Stimulated activated CD4-positive, alpha-beta T cell treated with anti-CD3 and anti-CD28 coated beads, TNF-alpha, amount 100 ng/mL, for 48 hours (primary cell): ENCODE data around the gene ODAD2.
"Not testable (repeated sequence)": the region's sequence is repeated elsewhere in the genome, so short reads cannot be mapped to it uniquely, and the experiment has no call there.

ENCODE experiments used
- DNase-seq, 3 donors: peaks; one replicate each; pipeline ENCODE4 v3.0.0-alpha.2; 2020; ENCODE audit warnings: low read depth in 3 of 3

The ODAD2 gene

DNA sequence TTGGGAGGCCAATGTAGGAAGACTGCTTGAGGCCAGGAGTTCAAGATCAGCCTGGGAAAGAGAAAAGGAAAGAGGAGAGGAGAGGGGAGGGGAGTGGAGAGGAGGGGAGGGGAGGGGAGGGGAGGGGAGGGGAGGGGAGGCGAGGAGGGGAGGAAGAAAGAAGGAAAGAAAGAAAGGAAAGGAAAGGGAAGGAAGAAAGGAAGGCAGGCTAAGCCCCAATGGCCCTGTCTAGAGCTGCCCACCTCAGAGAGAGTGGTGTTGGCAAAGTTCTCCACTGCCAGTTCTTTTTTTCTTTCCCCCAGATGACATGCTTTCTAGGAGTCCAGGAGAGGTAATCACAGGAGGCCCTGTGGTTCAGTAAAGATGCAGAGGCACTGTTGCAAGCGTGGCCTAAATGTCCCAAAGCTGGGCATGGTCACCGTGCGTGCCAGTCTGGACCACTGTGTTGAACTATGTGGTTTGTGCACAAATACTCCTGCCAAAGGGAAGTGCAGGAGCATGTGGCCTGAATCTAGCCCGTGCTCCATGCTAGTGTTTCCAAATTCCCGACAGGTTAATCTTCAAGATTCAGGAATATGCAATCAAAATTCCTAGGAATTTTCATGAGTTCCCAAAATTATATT lies 39.7 kb downstream of the ODAD2 start:
- DNase-seq, result no peak

- DNase-seq, result not testable (repeated sequence)
These were observed 40.5 kb downstream of the ODAD2 start for GRCh38 chr10:27958383-27958782.

- no peak for DNase-seq
These were observed 48.7 kb downstream of the ODAD2 start for GRCh38 chr10:27950242-27950564.

DNA sequence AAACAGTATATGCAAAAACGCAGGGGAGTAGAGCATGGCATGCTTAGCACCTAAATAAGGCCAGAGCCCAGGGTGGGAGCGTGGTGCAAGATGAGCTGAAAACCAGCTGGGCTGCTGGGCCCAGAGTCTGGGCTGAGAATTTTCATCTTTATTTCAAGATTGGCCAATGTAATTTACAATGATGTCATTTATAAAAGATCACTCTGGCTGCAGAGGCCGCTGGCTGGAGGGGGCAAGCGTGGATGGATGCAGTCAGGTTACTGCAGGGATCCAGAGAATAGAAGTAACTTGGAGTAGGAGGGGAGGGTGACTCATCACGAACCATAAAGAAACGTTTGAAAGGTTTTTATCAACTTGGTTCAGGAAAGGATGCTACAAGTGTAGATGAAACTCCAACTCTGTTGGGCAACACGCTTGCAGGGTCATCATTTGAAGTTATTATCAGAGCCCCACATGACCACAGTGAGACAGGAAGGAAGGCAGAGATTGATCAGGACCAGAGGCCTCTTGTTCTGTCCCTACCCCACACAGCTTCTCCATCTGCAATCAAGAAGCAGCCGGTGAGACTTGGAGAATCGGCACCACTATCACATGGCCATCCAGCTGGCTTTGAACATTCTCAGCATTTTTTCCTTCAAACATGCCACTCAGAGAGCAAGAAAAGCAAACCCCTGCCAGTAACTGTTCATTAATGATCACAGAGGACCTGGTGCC lies 49.2 kb downstream of the ODAD2 start:
- no peak for DNase-seq

- DNase-seq, result no peak
These were observed 50.7 kb downstream of the ODAD2 start for GRCh38 chr10:27948186-27948585.

DNA sequence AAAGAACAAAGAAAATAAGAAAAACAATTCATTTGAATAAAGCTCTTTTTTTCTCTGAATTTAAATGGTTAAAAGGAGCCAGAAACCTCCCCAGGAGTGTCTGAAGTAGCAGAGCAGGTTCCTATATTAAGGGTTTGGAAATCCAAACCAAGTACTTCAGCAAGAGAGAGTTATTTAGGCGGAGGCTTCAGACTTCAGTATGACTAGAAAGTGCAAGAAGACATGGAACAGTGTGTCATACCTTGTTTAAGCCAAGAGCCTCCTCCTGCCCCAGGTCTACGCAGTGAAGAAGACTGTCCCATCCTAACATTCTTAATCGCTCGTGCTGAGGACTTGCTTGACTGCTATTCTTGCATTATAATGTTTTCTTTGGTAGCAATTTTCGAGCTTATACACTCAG lies 51.3 kb downstream of the ODAD2 start:
- no peak for DNase-seq

DNA sequence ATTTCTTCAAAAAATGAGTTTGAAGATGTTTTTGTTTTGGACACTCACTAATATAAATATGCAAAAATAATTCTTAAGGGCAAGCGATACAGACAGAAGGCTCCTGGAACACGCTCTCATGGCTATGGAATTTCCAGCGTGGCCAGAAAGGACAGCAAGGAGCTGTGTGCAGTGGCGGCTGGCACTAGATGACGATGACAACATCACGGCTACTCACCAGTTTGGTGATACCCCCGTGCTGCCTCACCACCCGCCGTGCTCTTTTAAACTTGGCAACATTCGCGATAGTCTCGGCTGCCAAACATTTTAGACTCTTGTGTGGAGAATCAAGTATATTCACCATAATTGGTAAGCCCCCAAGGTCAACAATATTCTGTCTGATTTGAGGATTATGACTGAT lies 54.9 kb downstream of the ODAD2 start:
- DNase-seq, result no peak

DNA sequence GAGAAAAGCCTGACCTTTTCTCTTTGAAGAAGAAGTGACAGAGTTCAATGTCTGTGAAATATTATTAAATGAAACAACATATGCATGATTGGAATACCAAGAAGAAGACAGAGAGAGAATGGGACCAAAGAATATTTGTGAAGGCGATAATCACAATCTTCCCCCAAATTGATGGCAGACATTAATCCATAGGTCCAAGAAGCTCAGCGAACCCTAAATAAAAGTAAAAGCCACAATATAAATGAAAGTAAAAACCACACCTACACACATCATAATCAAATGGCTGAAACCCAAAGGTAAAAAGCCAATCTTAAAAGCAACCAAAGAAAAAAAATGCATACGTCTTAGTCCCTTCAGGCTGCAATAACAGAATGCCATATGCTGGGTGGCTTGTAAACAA lies 84.0 kb downstream of the ODAD2 start:
- DNase-seq, result no peak

DNA sequence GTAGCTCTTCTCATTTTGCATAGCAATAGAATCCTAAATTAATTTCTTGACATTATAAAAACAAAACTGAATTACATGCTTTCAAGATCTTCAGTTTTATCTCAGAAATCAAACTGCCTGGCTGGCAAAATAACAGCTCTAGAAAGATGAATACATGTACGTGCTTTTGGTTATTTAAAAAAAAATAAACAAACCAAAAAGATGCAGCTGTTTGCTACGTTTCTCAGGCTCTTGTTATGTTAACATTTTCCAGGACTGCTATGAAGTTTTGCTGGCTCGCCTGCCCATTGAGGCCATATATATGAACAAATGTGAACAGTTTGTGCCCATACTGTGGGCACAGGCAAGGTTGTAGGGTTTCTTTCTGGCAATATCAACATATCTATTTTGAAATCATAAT lies 86.6 kb downstream of the ODAD2 start:
- no peak for DNase-seq

- no peak for DNase-seq
These were observed 87.3 kb downstream of the ODAD2 start for GRCh38 chr10:27911539-27911938.

- no peak for DNase-seq
These were observed 87.9 kb downstream of the ODAD2 start for GRCh38 chr10:27911011-27911410.

- no peak for DNase-seq
These were observed 90.6 kb downstream of the ODAD2 start for GRCh38 chr10:27908231-27908630.

- DNase-seq, result not testable (repeated sequence)
These were observed 99.4 kb downstream of the ODAD2 start for GRCh38 chr10:27899485-27899884.

- no peak for DNase-seq
These were observed 99.8 kb downstream of the ODAD2 start for GRCh38 chr10:27899058-27899457.

- DNase-seq, result no peak
These were observed 105.4 kb downstream of the ODAD2 start for GRCh38 chr10:27893358-27893954.

DNA sequence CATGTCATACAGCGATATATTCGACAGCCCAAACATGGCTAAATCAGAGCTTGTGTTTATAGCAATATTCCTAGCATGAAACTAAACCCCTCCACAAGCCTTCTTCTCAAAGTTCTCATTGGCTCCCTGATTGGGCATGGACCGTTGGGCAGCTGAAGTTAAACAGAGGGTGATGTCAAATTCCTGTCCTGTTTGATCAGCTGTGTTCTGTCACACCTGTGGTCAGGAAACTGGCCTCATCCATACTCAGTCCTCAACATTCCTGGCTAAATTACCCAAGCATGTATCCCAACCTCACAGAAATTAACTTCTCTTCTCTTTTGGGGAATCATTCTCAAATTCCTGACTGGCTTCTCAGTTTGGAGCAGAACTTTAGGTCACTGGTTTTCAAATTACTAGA lies 107.9 kb downstream of the ODAD2 start:
- DNase-seq, result no peak

- DNase-seq, result no peak
These were observed 109.4 kb downstream of the ODAD2 start for GRCh38 chr10:27889518-27889917.

DNA sequence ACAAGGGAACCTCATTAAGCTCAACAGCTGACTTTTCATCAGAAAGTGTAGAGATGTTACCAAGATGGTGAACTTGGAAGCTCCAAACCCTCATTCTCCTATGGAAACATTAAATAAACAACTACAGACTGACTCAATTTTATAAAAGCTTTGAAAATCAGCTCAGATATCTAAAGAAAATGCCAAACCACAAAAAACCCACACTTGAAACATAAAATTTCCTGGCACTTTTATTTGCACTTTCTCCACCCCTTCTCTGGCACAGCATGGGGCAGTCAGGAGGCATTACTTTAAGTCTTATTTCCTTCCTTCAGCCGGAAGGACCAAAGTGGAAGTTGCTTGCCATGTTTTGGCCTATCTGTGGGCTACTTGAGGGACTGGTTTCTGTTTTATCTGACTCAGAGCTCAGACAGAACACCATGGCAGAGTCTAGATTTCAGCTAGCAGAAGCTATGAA lies 114.7 kb downstream of the ODAD2 start:
- no peak for DNase-seq

GRCh38 chr10:27878281-27878680 lies 120.6 kb downstream of the ODAD2 start:
- DNase-seq, result no peak

DNA sequence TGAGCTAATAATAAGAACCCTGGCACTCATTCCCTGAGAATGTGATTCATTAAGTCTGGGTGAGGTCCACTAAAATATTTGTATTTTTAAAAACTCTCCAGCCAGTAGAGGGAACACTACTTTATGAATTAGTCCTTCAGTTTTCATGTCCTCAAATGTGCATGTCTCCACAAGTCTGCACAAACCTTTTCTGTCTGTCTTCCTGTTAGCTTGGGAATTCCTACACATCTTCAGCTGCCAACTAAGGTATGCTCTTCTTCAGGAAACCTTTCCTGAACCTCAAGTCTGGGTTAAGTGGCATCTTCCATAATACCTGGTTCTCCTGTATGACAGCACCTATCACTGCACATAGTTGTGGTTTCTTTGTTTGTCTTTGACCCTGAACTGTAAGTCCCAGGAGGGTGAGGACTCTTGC lies 133.7 kb downstream of the ODAD2 start:
- DNase-seq, result no peak

DNA sequence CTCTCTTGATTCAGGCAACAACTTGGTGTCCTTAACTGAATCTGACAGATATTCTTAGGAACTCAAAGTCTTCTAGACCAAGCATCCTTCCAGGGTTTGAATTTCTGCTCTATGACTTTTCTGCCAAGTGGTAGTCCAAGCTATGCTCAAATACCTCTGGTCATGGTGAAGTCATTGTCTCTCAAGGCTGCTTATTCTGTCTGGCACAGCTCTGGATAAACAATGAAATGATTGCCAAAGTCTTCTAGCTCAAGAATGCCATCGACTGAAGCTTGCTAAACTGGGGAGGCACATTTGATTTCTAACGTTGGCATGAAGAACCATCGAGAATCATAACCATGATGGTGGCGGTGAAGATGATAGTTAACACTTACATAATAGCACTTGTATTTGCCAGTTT lies 137.1 kb downstream of the ODAD2 start:
- DNase-seq, result no peak

DNA sequence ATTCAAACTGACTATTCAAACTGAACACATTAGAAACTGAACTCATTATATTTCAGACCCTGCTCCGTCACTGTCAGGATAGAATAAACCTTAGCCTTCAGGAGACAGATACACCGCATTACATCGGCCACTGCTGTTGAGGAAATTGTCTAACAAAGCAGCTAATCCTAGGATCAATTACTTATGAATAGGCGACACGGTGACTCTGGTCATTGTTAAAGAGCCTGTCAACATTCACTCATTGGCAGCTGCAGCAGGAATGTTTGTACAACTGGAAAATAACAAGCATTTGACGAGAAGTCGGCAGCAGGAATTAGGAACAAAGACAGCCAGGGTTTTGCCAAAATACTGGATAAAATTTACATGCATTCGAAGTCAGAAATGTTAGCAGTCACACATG lies 141.3 kb downstream of the ODAD2 start:
- DNase-seq, result no peak

- no peak for DNase-seq
These were observed 154.7 kb downstream of the ODAD2 start for GRCh38 chr10:27844223-27844622.
